ENCODE results near the gene IMP4. TPM values are rescaled to one million over a fixed set of nuclear protein-coding genes. Genes with fewer than 3 reads are reported as not detected.

The IMP4 gene
- total RNA-seq: 10 to 100 TPM; 81.7 to 88.1 TPM
- 68.2 TPM for polyA plus RNA-seq (2013, experiment 1 of 2)
- 57.3 TPM for polyA plus RNA-seq (2013, experiment 2 of 2)
- total RNA-seq: 39.7 to 232 (median 65.4) reads per million in 172 experiments

GRCh38 chr2:130342533-130343275 lies at the start of gene IMP4:
Gene IMP4 (plus strand): TSS chr2:130342897. CDS start chr2:130342933, 36 bp downstream.
- TF ChIP-seq CTCF (IDR thresholded peaks at IDR 0.05): peak; percentile 46
- ChIA-PET CTCF (interaction anchor here (1.0 to 4.3 kb wide), 6 partner anchors 10 to 466 kb away, joined by 3 to 35 read pairs (median 9); partner anchors contain the start of genes MZT2B, PTPN18 and SMPD4), POLR2A (interaction anchor here (0.7 to 4.0 kb wide), 20 partner anchors 10 to 1340 kb away, joined by 3 to 119 read pairs (median 12); partner anchors contain the start of genes FAM168B, GPR148, MZT2A and MZT2B)
- no peaks in the 10 kb centered on the region for H3K27me3 ChIP-seq (ENCODE audit: control insufficient read depth in 1 of 2, insufficient read depth in 2 of 2, low read length in 2 of 2)
- peak; percentile 89 to 99 (median 93) for DNase-seq
- intact Hi-C loops (cut with DNase I, micrococcal nuclease): loop anchor here (1.0 to 10.0 kb wide), 7 partner anchors 30 to 1150 kb away; partner anchors contain the start of genes GPR148 (in 1 of the 2), MZT2A (in 1 of the 2), PLEKHB2 (in 1 of the 2) and SMPD4 (in 1 of the 2)
- H3K4me1 ChIP-seq (ENCODE audit: insufficient read depth, low read length): peaks cover 34% of the 10 kb centered on the region
- peaks cover 46% of the 10 kb centered on the region for H3K4me1 Mint-ChIP-seq (ENCODE audit: low read depth)
- H3K36me3 Mint-ChIP-seq (ENCODE audit: low read depth): peaks cover 81% of the 10 kb centered on the region
- H3K27ac ChIP-seq (ENCODE audit: low read depth in 1 of 2, low read length in 2 of 2): peak within 1 kb of the TSS; percentile 96 to 97
- ATAC-seq (ENCODE audit: poor library complexity): peak; percentile 87
- no peaks in the 10 kb centered on the region for H3K9me3 ChIP-seq (ENCODE audit: control insufficient read depth in 1 of 2, insufficient read depth in 1 of 2, low read length in 2 of 2)
- H3K4me3 ChIP-seq (ENCODE audit: low read length): peak within 1 kb of the TSS; percentile 68
- peaks cover 58% of the 10 kb centered on the region for H3K36me3 ChIP-seq (ENCODE audit: insufficient read depth, low read length)
- H3K27ac Mint-ChIP-seq: peak within 1 kb of the TSS; percentile 99
- no peaks in the 10 kb centered on the region for H3K9me3 Mint-ChIP-seq
- peak within 1 kb of the TSS; percentile 93 for H3K4me3 Mint-ChIP-seq
- H3K27me3 Mint-ChIP-seq: no peaks in the 10 kb centered on the region

DNA sequence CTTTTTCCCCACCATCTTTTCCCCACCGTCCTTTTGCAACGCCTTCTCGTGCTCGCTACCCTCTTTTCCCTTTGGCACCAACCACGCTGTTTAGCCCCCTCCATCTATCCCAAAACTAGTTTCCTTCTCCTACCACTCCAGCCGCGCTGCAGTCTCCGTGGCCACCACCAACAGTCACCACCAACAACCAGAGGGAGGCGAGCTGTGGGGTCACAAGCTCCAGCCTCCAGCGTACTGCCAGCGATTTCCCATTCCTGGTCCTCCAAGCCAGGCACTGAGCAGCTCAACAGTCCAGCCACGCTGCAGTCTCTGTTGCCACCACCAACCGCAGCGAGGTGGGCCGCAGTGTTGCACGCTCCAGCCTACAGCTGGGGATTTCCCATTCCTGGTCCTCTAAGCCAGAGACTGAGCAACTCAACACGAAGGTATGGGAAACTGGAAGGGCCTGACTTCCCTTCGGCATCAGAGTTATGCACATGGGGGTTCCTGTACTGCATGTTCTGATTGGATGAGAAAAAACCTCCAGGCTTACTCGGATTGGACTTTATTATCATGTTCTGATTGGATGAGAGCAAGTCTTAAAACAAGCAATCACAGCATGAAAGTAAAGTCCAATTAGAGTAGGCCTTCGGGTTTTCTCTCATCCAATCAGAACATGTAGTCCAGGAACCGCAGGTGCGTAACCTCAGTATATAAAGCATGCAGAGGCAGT lies 42.3 kb upstream of the IMP4 start:
- Mint-ChIP-seq H3K27ac (no peak overlapping the region), H3K4me1 (ENCODE audit: low read depth) (no peaks in the 10 kb centered on the region), H3K9me3 (no peaks in the 10 kb centered on the region), H3K4me3 (no peak overlapping the region), H3K27me3 (peaks cover 39% of the 10 kb centered on the region), H3K36me3 (ENCODE audit: low read depth) (no peaks in the 10 kb centered on the region)
- POLR2A ChIA-PET: no interaction called here
- no peak for DNase-seq
- H3K27ac ChIP-seq (ENCODE audit: low read depth in 1 of 2, low read length in 2 of 2): no peak overlapping the region
- H3K9me3 ChIP-seq (ENCODE audit: control insufficient read depth in 1 of 2, insufficient read depth in 1 of 2, low read length in 2 of 2): peaks cover 0 to 5% of the 10 kb centered on the region in 2 experiments
- TF ChIP-seq CTCF (IDR thresholded peaks at IDR 0.05): no peak
- peaks cover 2 to 10% of the 10 kb centered on the region in 2 experiments for H3K27me3 ChIP-seq (ENCODE audit: control insufficient read depth in 1 of 2, insufficient read depth in 2 of 2, low read length in 2 of 2)
- H3K4me1 ChIP-seq (ENCODE audit: insufficient read depth, low read length): no peaks in the 10 kb centered on the region
- ATAC-seq (ENCODE audit: poor library complexity): no peak
- intact Hi-C loops (cut with DNase I, micrococcal nuclease): no loop called here
- no peak overlapping the region for H3K4me3 ChIP-seq (ENCODE audit: low read length)
- CTCF ChIA-PET: no interaction called here
- H3K36me3 ChIP-seq (ENCODE audit: insufficient read depth, low read length): no peaks in the 10 kb centered on the region

- no peak overlapping the region for H3K4me3 Mint-ChIP-seq
- Histone ChIP-seq H3K36me3 (ENCODE audit: insufficient read depth, low read length) (no peaks in the 10 kb centered on the region), H3K4me1 (ENCODE audit: insufficient read depth, low read length) (no peaks in the 10 kb centered on the region), H3K27ac (ENCODE audit: low read depth in 1 of 2, low read length in 2 of 2) (no peak overlapping the region), H3K27me3 (ENCODE audit: control insufficient read depth in 1 of 2, insufficient read depth in 2 of 2, low read length in 2 of 2) (peaks cover 2 to 4% of the 10 kb centered on the region in 2 experiments), H3K4me3 (ENCODE audit: low read length) (no peak overlapping the region), H3K9me3 (ENCODE audit: control insufficient read depth in 1 of 2, insufficient read depth in 1 of 2, low read length in 2 of 2) (peaks cover 0 to 5% of the 10 kb centered on the region in 2 experiments)
- ChIA-PET POLR2A (no interaction called here), CTCF (no interaction called here)
- H3K27ac Mint-ChIP-seq: no peak overlapping the region
- H3K27me3 Mint-ChIP-seq: peaks cover 39% of the 10 kb centered on the region
- intact Hi-C loops (cut with DNase I, micrococcal nuclease): no loop called here
- DNase-seq (no peak), ATAC-seq (ENCODE audit: poor library complexity) (no peak)
- H3K4me1 Mint-ChIP-seq (ENCODE audit: low read depth): no peaks in the 10 kb centered on the region
- no peak for TF ChIP-seq CTCF (IDR thresholded peaks at IDR 0.05)
- no peaks in the 10 kb centered on the region for H3K36me3 Mint-ChIP-seq (ENCODE audit: low read depth)
- no peaks in the 10 kb centered on the region for H3K9me3 Mint-ChIP-seq
Measured at GRCh38 chr2:130300970-130301348, 41.7 kb upstream of the IMP4 start.
